GM12801 (cell line): ENCODE results near the gene BCOR.

Experiments used
- CTCF ChIP-seq: IDR thresholded peaks from one replicate; pipeline ENCODE4 v1.5.1; 2011; ENCODE audit warnings: control low read depth; ENCODE audit not compliant: insufficient read length; ENCODE audit errors: extremely low read depth

Gene BCOR

GRCh38 chrX:40095583-40096394, 2.0 kb downstream of the BCOR start:
- TF ChIP-seq CTCF: no peak

GRCh38 chrX:40094900-40095582, 2.7 kb downstream of the BCOR start:
- no peak for TF ChIP-seq CTCF

- TF ChIP-seq CTCF: no peak
Observed at GRCh38 chrX:40094041-40094899, 3.5 kb downstream of the BCOR start.

GRCh38 chrX:40093586-40093985, 4.2 kb downstream of the BCOR start:
- TF ChIP-seq CTCF: no peak

GRCh38 chrX:40092808-40093435, 4.8 kb downstream of the BCOR start:
- TF ChIP-seq CTCF: no peak

GRCh38 chrX:40091691-40092421, 5.9 kb downstream of the BCOR start:
- TF ChIP-seq CTCF: no peak
